Stimulated activated CD4-positive, alpha-beta T cell treated with anti-CD3 and anti-CD28 coated beads, Interleukin-1b, Interleukin-23, amount 100 ng/mL, for 48 hours (primary cell): Measurements from ENCODE around the gene CCNT2.
A peak's percentile ranks its signal among the peaks of the same experiment; 100 is the strongest.
"Not testable (repeated sequence)": the region's sequence is repeated elsewhere in the genome, so short reads cannot be mapped to it uniquely, and the experiment has no call there.

Source experiments
- DNase-seq: peaks from one replicate; pipeline ENCODE4 v3.0.0-alpha.2; 2020

CCNT2 gene

GRCh38 chr2:134976074-134976702 is 57.6 kb downstream of the CCNT2 start:
- no peak for DNase-seq

GRCh38 chr2:134977104-134977503 is 58.5 kb downstream of the CCNT2 start:
- not testable (repeated sequence) for DNase-seq

- no peak for DNase-seq
Observed at GRCh38 chr2:134979221-134979620, 60.6 kb downstream of the CCNT2 start.

GRCh38 chr2:134980639-134981038 is 62.0 kb downstream of the CCNT2 start:
- no peak for DNase-seq

GRCh38 chr2:134982603-134983002 is 64.0 kb downstream of the CCNT2 start:
- no peak for DNase-seq

- no peak for DNase-seq
Observed at GRCh38 chr2:134985061-134985460, 66.4 kb downstream of the CCNT2 start.

GRCh38 chr2:134988994-134989605 is 70.5 kb downstream of the CCNT2 start:
- DNase-seq = no peak

GRCh38 chr2:134999521-134999920 is 80.9 kb downstream of the CCNT2 start:
- DNase-seq = no peak

- DNase-seq = no peak
Observed at GRCh38 chr2:135002836-135003235, 84.2 kb downstream of the CCNT2 start.

- DNase-seq = peak; percentile 72
Observed at GRCh38 chr2:135004005-135004746, 85.6 kb downstream of the CCNT2 start.

GRCh38 chr2:135005753-135006152 is 87.1 kb downstream of the CCNT2 start:
- DNase-seq = no peak
